HFF-Myc (cell line): Measurements from ENCODE around the gene PPP4R3B.

Experiments
- DNase-seq: peaks from one replicate; pipeline ENCODE4 v3.0.0-alpha.2; 2011; ENCODE audit warnings: low read depth; ENCODE audit errors: extremely low read depth
- H3K4me3 ChIP-seq: replicated peaks from 2 replicates; pipeline ENCODE4 v1.5.1; 2011; ENCODE audit warnings: low read depth, mild to moderate bottlenecking, control low read depth, low read length
- TF ChIP-seq, protein P1 (sequence below): IDR thresholded peaks from 2 replicates; pipeline ENCODE4 v1.5.1; 2012; ENCODE audit warnings: mild to moderate bottlenecking, low read depth, low read length, control low read depth; ENCODE audit errors: missing control alignments

The PPP4R3B gene

GRCh38 chr2:55617175-55618024 is at the start of gene PPP4R3B:
PPP4R3B (minus strand) TSS chr2:55617622; CDS start chr2:55617285, 337 bp downstream.
- peak within 1 kb of the TSS; percentile 71 for H3K4me3 ChIP-seq
- TF ChIP-seq, protein P1, sequence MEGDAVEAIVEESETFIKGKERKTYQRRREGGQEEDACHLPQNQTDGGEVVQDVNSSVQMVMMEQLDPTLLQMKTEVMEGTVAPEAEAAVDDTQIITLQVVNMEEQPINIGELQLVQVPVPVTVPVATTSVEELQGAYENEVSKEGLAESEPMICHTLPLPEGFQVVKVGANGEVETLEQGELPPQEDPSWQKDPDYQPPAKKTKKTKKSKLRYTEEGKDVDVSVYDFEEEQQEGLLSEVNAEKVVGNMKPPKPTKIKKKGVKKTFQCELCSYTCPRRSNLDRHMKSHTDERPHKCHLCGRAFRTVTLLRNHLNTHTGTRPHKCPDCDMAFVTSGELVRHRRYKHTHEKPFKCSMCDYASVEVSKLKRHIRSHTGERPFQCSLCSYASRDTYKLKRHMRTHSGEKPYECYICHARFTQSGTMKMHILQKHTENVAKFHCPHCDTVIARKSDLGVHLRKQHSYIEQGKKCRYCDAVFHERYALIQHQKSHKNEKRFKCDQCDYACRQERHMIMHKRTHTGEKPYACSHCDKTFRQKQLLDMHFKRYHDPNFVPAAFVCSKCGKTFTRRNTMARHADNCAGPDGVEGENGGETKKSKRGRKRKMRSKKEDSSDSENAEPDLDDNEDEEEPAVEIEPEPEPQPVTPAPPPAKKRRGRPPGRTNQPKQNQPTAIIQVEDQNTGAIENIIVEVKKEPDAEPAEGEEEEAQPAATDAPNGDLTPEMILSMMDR, result peak; percentile 38
- DNase-seq, result peak; percentile 95

- no peak for DNase-seq
- no peak overlapping the region for H3K4me3 ChIP-seq
- TF ChIP-seq, protein P1, result no peak
Measured at GRCh38 chr2:55653255-55653654, 35.8 kb upstream of the PPP4R3B start.

DNA sequence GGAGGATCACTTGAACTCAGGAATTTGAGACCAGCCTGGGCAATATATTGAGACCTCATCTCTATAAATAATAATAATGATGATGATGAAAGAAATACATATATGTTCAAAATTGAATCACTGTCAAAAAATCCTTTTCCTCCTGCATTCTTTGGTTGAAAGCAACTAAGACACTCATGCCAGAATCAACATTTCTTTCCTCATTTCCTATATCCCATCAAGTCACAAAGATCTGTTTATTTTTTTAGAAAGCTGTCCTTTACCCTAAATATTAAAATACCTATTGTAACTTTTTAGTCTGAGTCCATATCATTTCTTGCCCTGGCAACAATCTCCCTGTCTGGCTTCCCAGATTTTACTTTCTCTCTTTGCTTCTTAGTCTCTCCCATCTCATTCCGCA is 31.8 kb upstream of the PPP4R3B start:
- TF ChIP-seq, protein P1, result no peak
- H3K4me3 ChIP-seq, result no peak overlapping the region
- no peak for DNase-seq

DNA sequence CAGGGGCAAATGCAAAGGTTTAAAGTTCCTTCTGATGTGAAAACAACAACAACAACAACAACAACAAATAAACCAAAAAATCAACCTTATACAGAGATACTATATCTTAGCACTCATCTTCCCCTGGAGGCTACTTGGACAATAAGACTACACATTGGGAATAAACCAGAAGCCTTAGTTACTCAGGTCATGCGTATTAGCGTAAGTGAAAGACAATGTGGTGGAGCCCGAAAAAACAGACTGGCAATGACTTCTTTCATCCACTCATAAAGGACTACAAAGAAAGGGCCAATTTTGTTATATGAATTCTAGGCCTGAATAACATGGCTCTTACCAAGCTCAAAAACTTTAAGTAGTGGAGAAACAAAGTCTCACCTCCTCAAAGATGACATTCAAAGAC is 19.4 kb upstream of the PPP4R3B start:
- DNase-seq, result no peak
- TF ChIP-seq, protein P1, result no peak

GRCh38 chr2:55628931-55629330 is 11.5 kb upstream of the PPP4R3B start:
- no peak overlapping the region for H3K4me3 ChIP-seq
- TF ChIP-seq, protein P1, result no peak
- DNase-seq, result no peak

More for the DNA sequence above, 19.4 kb upstream of the PPP4R3B start:
- no peak overlapping the region for H3K4me3 ChIP-seq

DNA sequence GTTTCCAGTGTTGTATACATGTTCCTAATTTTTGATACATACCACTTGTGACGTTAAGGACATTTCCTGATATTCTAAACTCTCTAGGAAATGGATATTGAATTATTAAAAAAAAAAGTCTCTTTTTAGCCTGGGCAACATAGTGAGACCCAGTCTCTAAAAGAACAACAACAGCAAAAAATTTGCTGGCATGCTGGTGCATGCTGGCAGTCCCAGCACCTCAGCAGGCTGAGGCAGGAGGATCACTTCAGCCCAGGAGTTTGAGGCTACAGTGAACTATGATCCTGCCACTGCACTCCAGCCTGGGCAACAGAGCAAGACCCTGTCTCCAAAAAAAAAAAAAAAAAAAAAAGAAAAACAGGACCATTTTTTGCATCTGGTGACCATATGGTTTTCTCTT is 10.5 kb upstream of the PPP4R3B start:
- TF ChIP-seq, protein P1, result no peak
- no peak for DNase-seq
- H3K4me3 ChIP-seq, result no peak overlapping the region

DNA sequence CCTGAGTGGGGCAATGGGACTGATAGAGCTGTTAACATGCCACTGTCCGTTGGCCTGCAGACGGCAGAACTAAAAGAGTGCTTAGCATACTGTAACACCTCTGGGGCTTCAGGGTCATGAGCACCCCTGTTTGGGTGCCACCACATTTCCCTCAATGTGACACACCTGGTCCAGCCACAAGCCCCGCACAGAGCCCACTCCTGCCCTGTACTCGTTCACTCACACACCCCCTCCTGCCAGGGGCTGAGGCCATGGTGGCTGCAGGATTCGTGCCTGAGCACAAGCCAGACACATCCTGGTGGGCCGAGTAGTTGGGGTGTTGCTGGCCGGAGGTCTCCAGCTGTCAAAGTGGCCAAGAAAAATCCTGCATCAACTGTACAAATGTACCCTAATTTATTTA is 4.4 kb upstream of the PPP4R3B start:
- no peak overlapping the region for H3K4me3 ChIP-seq
- TF ChIP-seq, protein P1, result no peak
- DNase-seq, result no peak
